Islet of Langerhans (tissue), 1 donor: ENCODE data around the gene LIPN.
"Not testable (repeated sequence)": the region's sequence is repeated elsewhere in the genome, so short reads cannot be mapped to it uniquely, and the experiment has no call there.

Experiments
- FAIRE-seq: peaks from one replicate; lab custom pipeline; 2011; peaks lifted over from hg19 to GRCh38; lab: Jason Lieb, UNC

The LIPN gene

GRCh38 chr10:88759366-88760101 is at the start of gene LIPN:
TSS of gene LIPN (plus strand) at chr10:88760020. CDS start at chr10:88761406, 1,386 bp downstream.
- FAIRE-seq = no peak

- FAIRE-seq = no peak
These were observed 44.3 kb upstream of the LIPN start for GRCh38 chr10:88715517-88715916.

- no peak for FAIRE-seq
These were observed 38.4 kb upstream of the LIPN start for GRCh38 chr10:88721392-88721791.

- FAIRE-seq = no peak
These were observed 34.0 kb upstream of the LIPN start for GRCh38 chr10:88725798-88726197.

GRCh38 chr10:88728107-88728763 is 31.6 kb upstream of the LIPN start:
- no peak for FAIRE-seq

- no peak for FAIRE-seq
These were observed 29.0 kb upstream of the LIPN start for GRCh38 chr10:88730864-88731263.

GRCh38 chr10:88731296-88731695 is 28.5 kb upstream of the LIPN start:
- no peak for FAIRE-seq

- FAIRE-seq = no peak
These were observed 26.6 kb upstream of the LIPN start for GRCh38 chr10:88733215-88733614.

- no peak for FAIRE-seq
These were observed 24.2 kb upstream of the LIPN start for GRCh38 chr10:88735661-88736060.

- FAIRE-seq = not testable (repeated sequence)
These were observed 17.9 kb upstream of the LIPN start for GRCh38 chr10:88741921-88742320.

- FAIRE-seq = no peak
These were observed 17.4 kb upstream of the LIPN start for GRCh38 chr10:88742448-88742847.

GRCh38 chr10:88744002-88744401 is 15.8 kb upstream of the LIPN start:
- FAIRE-seq = no peak

GRCh38 chr10:88745633-88746032 is 14.2 kb upstream of the LIPN start:
- FAIRE-seq = no peak

- no peak for FAIRE-seq
These were observed 5.5 kb upstream of the LIPN start for GRCh38 chr10:88754287-88754686.

GRCh38 chr10:88755753-88756152 is 4.1 kb upstream of the LIPN start:
- no peak for FAIRE-seq

GRCh38 chr10:88756660-88757059 is 3.2 kb upstream of the LIPN start:
- FAIRE-seq = no peak

GRCh38 chr10:88762906-88763305 is 3.1 kb downstream of the LIPN start:
- FAIRE-seq = no peak

GRCh38 chr10:88763441-88763840 is 3.6 kb downstream of the LIPN start:
- no peak for FAIRE-seq

- no peak for FAIRE-seq
These were observed 4.3 kb downstream of the LIPN start for GRCh38 chr10:88764110-88764509.

- no peak for FAIRE-seq
These were observed 6.0 kb downstream of the LIPN start for GRCh38 chr10:88765816-88766215.

- no peak for FAIRE-seq
These were observed 9.6 kb downstream of the LIPN start for GRCh38 chr10:88769384-88769783.

GRCh38 chr10:88781206-88781605 is 21.4 kb downstream of the LIPN start:
- no peak for FAIRE-seq

- no peak for FAIRE-seq
These were observed 22.4 kb downstream of the LIPN start for GRCh38 chr10:88782222-88782621.

- no peak for FAIRE-seq
These were observed 23.9 kb downstream of the LIPN start for GRCh38 chr10:88783724-88784123.
